Activated CD8-positive, alpha-beta memory T cell treated with anti-CD3 and anti-CD28 coated beads, Interleukin-2, amount 10 ng/mL, durations not matched to agents 7 days and 5 days (primary cell): ENCODE results near the gene MPEG1. TPM values are rescaled to one million over a fixed set of nuclear protein-coding genes. Genes with fewer than 3 reads are reported as not detected.

Experiments
- ATAC-seq: fragments of 150-1000 bp; cut with Tn5 transposase; one replicate; pipeline ENCODE4 v1.10.0; 2021; ENCODE audit warnings: moderate library complexity
- CTCF ChIA-PET: fragments of 350-600 bp; sonication (Branson Sonifier 250); formaldehyde crosslinking; loops from one replicate; lab custom pipeline; 2021; ENCODE audit warnings: antibody characterized with exemption; lab: Charles Lee
- DNase-seq: peaks from one replicate; pipeline ENCODE4 v3.0.0-alpha.2; 2020
- H3K27ac Mint-ChIP-seq: one replicate; pipeline ENCODE4 v1.8.0; 2021; ENCODE audit warnings: mild to moderate bottlenecking, mixed read lengths
- H3K27me3 Mint-ChIP-seq: one replicate; pipeline ENCODE4 v1.8.0; 2021; ENCODE audit warnings: mixed read lengths
- H3K36me3 Mint-ChIP-seq: one replicate; pipeline ENCODE4 v1.8.0; 2021; ENCODE audit warnings: mild to moderate bottlenecking, mixed read lengths
- H3K4me1 Mint-ChIP-seq: one replicate; pipeline ENCODE4 v1.8.0; 2021; ENCODE audit warnings: mixed read lengths
- H3K4me3 Mint-ChIP-seq: one replicate; pipeline ENCODE4 v1.8.0; 2021; ENCODE audit warnings: mild to moderate bottlenecking, moderate library complexity, mixed read lengths
- H3K9me3 Mint-ChIP-seq: one replicate; pipeline ENCODE4 v1.8.0; 2022; ENCODE audit warnings: low read depth, mixed read lengths
- total RNA-seq, 2 experiments: library from RNA; stranded (reverse); gene quantifications; one replicate each; pipeline ENCODE4 v1.2.3, GENCODE V29; 2021

Gene MPEG1
- total RNA-seq, 2 experiments from 2014 or later, result not detected

- Mint-ChIP-seq H3K4me3 (no peak overlapping the region), H3K27ac (no peak overlapping the region), H3K27me3 (no peaks in the 10 kb centered on the region), H3K4me1 (no peaks in the 10 kb centered on the region), H3K36me3 (no peaks in the 10 kb centered on the region), H3K9me3 (peaks cover 4% of the 10 kb centered on the region)
- DNase-seq (no peak), ATAC-seq (no peak)
- CTCF ChIA-PET, result interaction anchor here (5.2 kb wide), 1 partner anchor 11 kb away, joined by 31 read pairs; the partner anchor contains the start of gene DTX4
These were observed 30.1 kb downstream of the MPEG1 start for GRCh38 chr11:59182457-59183151.

GRCh38 chr11:59181746-59182456 lies 30.8 kb downstream of the MPEG1 start:
- Mint-ChIP-seq H3K4me1 (no peaks in the 10 kb centered on the region), H3K27ac (no peak overlapping the region), H3K36me3 (no peaks in the 10 kb centered on the region), H3K4me3 (no peak overlapping the region), H3K9me3 (peaks cover 4% of the 10 kb centered on the region), H3K27me3 (no peaks in the 10 kb centered on the region)
- no peak for DNase-seq
- CTCF ChIA-PET, result interaction anchor here (5.2 kb wide), 1 partner anchor 10 kb away, joined by 31 read pairs; the partner anchor contains the start of gene DTX4
- ATAC-seq, result no peak

- Mint-ChIP-seq H3K4me1 (no peaks in the 10 kb centered on the region), H3K27ac (no peak overlapping the region), H3K4me3 (no peak overlapping the region), H3K36me3 (no peaks in the 10 kb centered on the region), H3K9me3 (peaks cover 4% of the 10 kb centered on the region), H3K27me3 (no peaks in the 10 kb centered on the region)
- ATAC-seq (no peak), DNase-seq (no peak)
- CTCF ChIA-PET, result interaction anchor here (1.5 to 5.2 kb wide), 2 partner anchors 9 to 14 kb away, joined by 3 to 31 read pairs; partner anchors contain the start of gene DTX4
These were observed 31.8 kb downstream of the MPEG1 start for GRCh38 chr11:59180907-59181306.

GRCh38 chr11:59180168-59180776 lies 32.5 kb downstream of the MPEG1 start:
- Mint-ChIP-seq H3K27ac (no peak overlapping the region), H3K36me3 (no peaks in the 10 kb centered on the region), H3K4me1 (no peaks in the 10 kb centered on the region), H3K27me3 (peaks cover 1% of the 10 kb centered on the region), H3K9me3 (peaks cover 4% of the 10 kb centered on the region), H3K4me3 (no peak overlapping the region)
- DNase-seq (no peak), ATAC-seq (no peak)
- CTCF ChIA-PET, result interaction anchor here (1.5 to 5.2 kb wide), 2 partner anchors 9 to 15 kb away, joined by 3 to 31 read pairs; partner anchors contain the start of gene DTX4

- no peak overlapping the region for H3K4me3 Mint-ChIP-seq
These were observed 33.6 kb downstream of the MPEG1 start for GRCh38 chr11:59179121-59179520.

GRCh38 chr11:59178402-59178801 lies 34.3 kb downstream of the MPEG1 start:
- Mint-ChIP-seq H3K9me3 (peaks cover 4% of the 10 kb centered on the region), H3K36me3 (no peaks in the 10 kb centered on the region), H3K4me1 (peaks cover 3% of the 10 kb centered on the region), H3K27ac (no peak overlapping the region), H3K4me3 (no peak overlapping the region), H3K27me3 (peaks cover 18% of the 10 kb centered on the region)
- DNase-seq (no peak), ATAC-seq (no peak)
- CTCF ChIA-PET, result interaction anchor here (1.2 to 1.4 kb wide), 3 partner anchors 8 to 20 kb away, joined by 3 to 6 read pairs (median 4); no protein-coding TSS in a partner anchor

More at GRCh38 chr11:59179121-59179520, 33.6 kb downstream of the MPEG1 start:
- Mint-ChIP-seq H3K36me3 (no peaks in the 10 kb centered on the region), H3K27ac (no peak overlapping the region), H3K4me1 (peaks cover 1% of the 10 kb centered on the region), H3K27me3 (peaks cover 11% of the 10 kb centered on the region), H3K9me3 (peaks cover 4% of the 10 kb centered on the region)
- CTCF ChIA-PET, result interaction anchor here (1.3 to 1.4 kb wide), 2 partner anchors 9 to 21 kb away, joined by 4 to 6 read pairs; no protein-coding TSS in a partner anchor
- DNase-seq (no peak), ATAC-seq (no peak)

- Mint-ChIP-seq H3K4me1 (peaks cover 9% of the 10 kb centered on the region), H3K27ac (no peak overlapping the region), H3K4me3 (no peak overlapping the region), H3K36me3 (no peaks in the 10 kb centered on the region), H3K27me3 (peaks cover 26% of the 10 kb centered on the region), H3K9me3 (peaks cover 4% of the 10 kb centered on the region)
- CTCF ChIA-PET, result interaction anchor here (2.6 kb wide), 1 partner anchor 10 kb away, joined by 16 read pairs; no protein-coding TSS in a partner anchor
- no peak for DNase-seq
- ATAC-seq, result no peak
These were observed 36.4 kb downstream of the MPEG1 start for GRCh38 chr11:59176330-59176729.

- DNase-seq (no peak), ATAC-seq (no peak)
- Mint-ChIP-seq H3K4me3 (no peak overlapping the region), H3K27me3 (peaks cover 26% of the 10 kb centered on the region), H3K9me3 (peaks cover 4% of the 10 kb centered on the region), H3K36me3 (no peaks in the 10 kb centered on the region), H3K27ac (no peak overlapping the region), H3K4me1 (peaks cover 9% of the 10 kb centered on the region)
- CTCF ChIA-PET, result interaction anchor here (2.5 to 2.6 kb wide), 2 partner anchors 11 to 17 kb away, joined by 11 to 16 read pairs; no protein-coding TSS in a partner anchor
These were observed 37.6 kb downstream of the MPEG1 start for GRCh38 chr11:59175091-59175501.

- H3K9me3 Mint-ChIP-seq, result peaks cover 2% of the 10 kb centered on the region
- ATAC-seq (no peak), DNase-seq (no peak)
- no peak overlapping the region for H3K27ac Mint-ChIP-seq
- peaks cover 26% of the 10 kb centered on the region for H3K27me3 Mint-ChIP-seq
- no peaks in the 10 kb centered on the region for H3K36me3 Mint-ChIP-seq
- CTCF ChIA-PET, result interaction anchor here (2.5 to 2.6 kb wide), 2 partner anchors 12 to 16 kb away, joined by 11 to 16 read pairs; no protein-coding TSS in a partner anchor
- peaks cover 9% of the 10 kb centered on the region for H3K4me1 Mint-ChIP-seq
- no peak overlapping the region for H3K4me3 Mint-ChIP-seq
These were observed 38.1 kb downstream of the MPEG1 start for GRCh38 chr11:59174664-59175033.

GRCh38 chr11:59173964-59174663 lies 38.6 kb downstream of the MPEG1 start:
- no peak overlapping the region for H3K4me3 Mint-ChIP-seq
- no peaks in the 10 kb centered on the region for H3K36me3 Mint-ChIP-seq
- no peaks in the 10 kb centered on the region for H3K9me3 Mint-ChIP-seq
- CTCF ChIA-PET, result interaction anchor here (1.2 to 2.6 kb wide), 3 partner anchors 12 to 116 kb away, joined by 3 to 16 read pairs (median 11); no protein-coding TSS in a partner anchor
- peaks cover 29% of the 10 kb centered on the region for H3K27me3 Mint-ChIP-seq
- no peak for DNase-seq
- ATAC-seq, result no peak
- H3K27ac Mint-ChIP-seq, result no peak overlapping the region
- H3K4me1 Mint-ChIP-seq, result peaks cover 9% of the 10 kb centered on the region

- Mint-ChIP-seq H3K27ac (no peak overlapping the region), H3K27me3 (peaks cover 29% of the 10 kb centered on the region), H3K9me3 (no peaks in the 10 kb centered on the region), H3K4me1 (peaks cover 9% of the 10 kb centered on the region), H3K4me3 (peak overlapping the region; percentile 60), H3K36me3 (no peaks in the 10 kb centered on the region)
- CTCF ChIA-PET, result interaction anchor here (1.2 to 4.2 kb wide), 8 partner anchors 9 to 115 kb away, joined by 3 to 57 read pairs (median 10); partner anchors contain the start of gene FAM111A
- no peak for ATAC-seq
- no peak for DNase-seq
These were observed 39.4 kb downstream of the MPEG1 start for GRCh38 chr11:59173080-59173963.
